ENCODE results near the gene KLHL29. TPM values are rescaled to one million over a fixed set of nuclear protein-coding genes. Genes with fewer than 3 reads are reported as not detected.
A peak's percentile ranks its signal among the peaks of the same experiment; 100 is the strongest.
"Not testable (repeated sequence)": the region's sequence is repeated elsewhere in the genome, so short reads cannot be mapped to it uniquely, and the experiment has no call there.

Gene KLHL29
- polyA plus RNA-seq, 3 donors: 0.03 TPM; not detected in 2

- Histone ChIP-seq H3K27me3 (ENCODE audit: control insufficient read depth in 2 of 2, insufficient read depth in 2 of 2, low read length in 2 of 2) (no peaks in the 10 kb centered on the region), H2AFZ (ENCODE audit: insufficient read depth, low read depth, low read length, poor library complexity, severe bottlenecking) (no peak overlapping the region), H3K9me3 (replicated peaks in 1 of 2; ENCODE audit: control insufficient read depth in 1 of 2, insufficient read depth in 1 of 2, low read length in 2 of 2) (peaks cover under 1 to 8% of the 10 kb centered on the region in 2 donors), H3K4me2 (replicated peaks; ENCODE audit: extremely low read depth, low read length, poor library complexity, severe bottlenecking) (no peak overlapping the region), H3K27ac (ENCODE audit: low read depth in 1 of 2, low read length in 2 of 2) (no peak overlapping the region), H3K79me2 (ENCODE audit: insufficient read depth, low read length) (no peaks in the 10 kb centered on the region), H3K9ac (ENCODE audit: insufficient read depth, low read length, poor library complexity, severe bottlenecking) (no peak overlapping the region), H4K20me1 (ENCODE audit: insufficient read depth, low read length) (no peaks in the 10 kb centered on the region), H3K4me3 (replicated peaks in 1 of 3; ENCODE audit: low read depth in 2 of 3, low read length in 3 of 3) (no peak overlapping the region), H3K36me3 (replicated peaks in 1 of 2; ENCODE audit: control insufficient read depth in 1 of 2, insufficient read depth in 2 of 2, low read length in 2 of 2) (peaks cover 21 to 54% of the 10 kb centered on the region in 2 donors), H3K4me1 (ENCODE audit: control insufficient read depth in 1 of 2, insufficient read depth in 2 of 2, low read length in 2 of 2) (no peaks in the 10 kb centered on the region)
- intact Hi-C loops (cut with micrococcal nuclease): no loop called here
- peak overlapping the region in 3 of 7 donors; percentile 14 to 27 (median 17) for H3K27ac Mint-ChIP-seq
- no peak for TF ChIP-seq CTCF (IDR thresholded peaks at IDR 0.05)
- no peak overlapping the region for H3K4me3 Mint-ChIP-seq
- peaks cover 61 to 74% of the 10 kb centered on the region in 2 donors for H3K36me3 Mint-ChIP-seq
- 80% methylated on average over 1 of the region's 3 CpGs for WGBS (ENCODE audit: insufficient coverage)
- H3K27me3 Mint-ChIP-seq (ENCODE audit: low read depth in 3 of 3): no peaks in the 10 kb centered on the region
- peaks cover 8 to 28% (median 18%) of the 10 kb centered on the region in 7 donors for H3K9me3 Mint-ChIP-seq
- no peak for DNase-seq
- peaks cover 4% of the 10 kb centered on the region for H3K4me1 Mint-ChIP-seq
Observed at GRCh38 chr2:23734416-23734815, 349.4 kb downstream of the KLHL29 start.

GRCh38 chr2:23736783-23737182, 351.8 kb downstream of the KLHL29 start:
- H3K4me1 Mint-ChIP-seq; H3K4me3 Mint-ChIP-seq; H2AFZ ChIP-seq (ENCODE audit: insufficient read depth, low read depth, low read length, poor library complexity, severe bottlenecking); H3K27me3 Mint-ChIP-seq (ENCODE audit: low read depth in 3 of 3); H3K4me3 ChIP-seq (replicated peaks in 1 of 3; ENCODE audit: low read depth in 2 of 3, low read length in 3 of 3); H3K79me2 ChIP-seq (ENCODE audit: insufficient read depth, low read length); H3K9ac ChIP-seq (ENCODE audit: insufficient read depth, low read length, poor library complexity, severe bottlenecking); H3K27me3 ChIP-seq (ENCODE audit: control insufficient read depth in 2 of 2, insufficient read depth in 2 of 2, low read length in 2 of 2); H3K4me2 ChIP-seq (replicated peaks; ENCODE audit: extremely low read depth, low read length, poor library complexity, severe bottlenecking); H3K9me3 ChIP-seq (replicated peaks in 1 of 2; ENCODE audit: control insufficient read depth in 1 of 2, insufficient read depth in 1 of 2, low read length in 2 of 2); H3K27ac ChIP-seq (ENCODE audit: low read depth in 1 of 2, low read length in 2 of 2); H3K4me1 ChIP-seq (ENCODE audit: control insufficient read depth in 1 of 2, insufficient read depth in 2 of 2, low read length in 2 of 2); intact Hi-C loops (cut with micrococcal nuclease); DNase-seq; H4K20me1 ChIP-seq (ENCODE audit: insufficient read depth, low read length); H3K27ac Mint-ChIP-seq: not testable (repeated sequence)
- peaks cover 12 to 50% of the 10 kb centered on the region in 2 donors for H3K36me3 ChIP-seq (replicated peaks in 1 of 2; ENCODE audit: control insufficient read depth in 1 of 2, insufficient read depth in 2 of 2, low read length in 2 of 2)
- WGBS (ENCODE audit: insufficient coverage): 100% methylated on average over 6 of the region's 9 CpGs
- Mint-ChIP-seq H3K9me3 (peaks cover 9 to 27% (median 20%) of the 10 kb centered on the region in 7 donors), H3K36me3 (peaks cover 58 to 65% of the 10 kb centered on the region in 2 donors)
